NCI-H510A treated with DMSO at 0.1 percent for 48 hours (cell line): ENCODE measurements around the gene KLF1.
A peak's percentile ranks its signal among the peaks of the same experiment; 100 is the strongest.

Experiments used
- DNase-seq: peaks from one replicate; lab custom pipeline; 2025; lab: John Stamatoyannopoulos, UW

The KLF1 gene

GRCh38 chr19:12838182-12838885 lies 48.7 kb downstream of the KLF1 start, which contains the start of gene MAST1:
TSS of gene MAST1 (plus strand) at chr19:12838515. CDS start at chr19:12838573, 58 bp downstream.
- peak; percentile 76 for DNase-seq

DNA sequence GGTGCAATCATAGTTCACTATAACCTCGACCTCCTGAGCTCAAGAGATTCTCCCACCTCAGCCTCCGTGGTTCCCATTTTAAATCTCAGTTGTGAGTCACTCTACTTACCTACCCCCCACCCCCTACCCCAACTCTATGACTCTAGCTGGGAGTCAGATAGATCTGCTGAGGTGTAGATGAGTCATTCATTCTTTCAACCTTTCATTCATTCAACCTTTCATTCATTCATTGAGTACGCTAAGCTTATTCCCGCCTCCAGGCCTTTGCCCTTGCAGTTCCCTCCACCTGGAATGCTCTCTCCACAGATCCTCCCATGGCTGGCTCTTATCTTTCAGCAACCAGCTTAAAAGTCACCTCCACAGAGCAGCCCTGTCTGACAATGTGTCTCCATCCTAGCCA lies 49.8 kb downstream of the KLF1 start:
- no peak for DNase-seq

GRCh38 chr19:12836529-12836863 lies 50.5 kb downstream of the KLF1 start:
- DNase-seq = no peak

DNA sequence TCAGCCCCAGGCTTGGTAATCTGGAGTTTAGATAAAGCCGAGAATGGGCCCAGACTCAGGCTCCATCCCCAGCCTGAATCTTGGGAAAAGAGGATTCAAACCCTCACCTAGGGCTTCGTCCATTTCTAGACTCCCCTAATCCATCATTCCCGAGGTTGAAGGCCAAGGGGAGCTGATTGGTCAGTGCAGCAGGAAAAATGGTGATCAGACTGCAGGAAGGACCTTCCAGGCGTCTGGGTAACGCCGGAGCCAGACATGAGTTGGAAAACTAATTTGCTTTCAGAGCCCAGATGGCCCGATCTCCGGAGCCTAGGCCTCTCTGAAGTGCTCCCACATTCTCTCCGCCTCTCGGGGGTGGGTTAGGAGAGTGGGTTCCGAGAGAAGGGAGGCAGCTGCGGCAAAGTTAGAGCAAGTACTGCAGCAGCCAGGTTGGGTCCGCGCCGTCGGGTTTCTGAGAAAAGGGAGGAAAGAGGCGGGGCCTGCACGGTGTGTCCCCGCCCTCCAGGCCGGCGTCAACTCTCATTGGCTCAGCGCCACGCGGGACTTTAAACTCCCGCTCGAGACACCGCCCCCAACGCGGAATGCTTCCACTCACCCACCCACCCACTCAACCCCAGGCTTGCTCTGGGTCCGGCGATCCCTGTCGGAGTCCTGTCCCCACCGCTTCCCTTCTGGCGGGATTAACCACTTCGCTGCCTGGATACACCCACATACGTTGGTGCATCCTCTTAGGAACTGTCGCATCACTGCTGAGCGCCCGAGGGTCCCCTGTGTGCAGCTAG lies 51.8 kb downstream of the KLF1 start:
- peak; percentile 53 for DNase-seq

DNA sequence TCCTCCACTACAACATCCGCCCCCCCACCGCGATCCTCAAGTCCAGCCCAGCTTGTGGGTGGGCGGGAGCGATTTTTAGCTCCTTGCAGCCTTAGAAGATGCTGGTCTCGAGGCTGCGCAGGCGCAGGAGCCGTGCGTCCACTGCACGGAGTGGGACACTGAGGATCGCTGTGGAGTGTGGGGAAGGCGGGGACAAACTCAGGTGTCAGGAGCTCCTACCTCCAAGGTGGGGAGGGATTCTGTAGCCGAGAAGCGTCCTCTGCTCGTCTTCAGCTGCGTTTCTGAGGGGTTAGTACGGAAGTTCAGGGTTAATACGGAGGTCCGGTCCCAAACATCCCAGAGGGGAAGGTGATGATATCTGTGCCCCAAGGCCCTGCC lies 52.4 kb downstream of the KLF1 start, which contains the start of gene RTBDN:
TSS of gene RTBDN (minus strand) at position 14 of the 378 bp plus-strand sequence. CDS start 4,600 bp downstream, outside the sequence.
- DNase-seq = no peak
